Adrenal gland (tissue), 5 donors: ENCODE data around the gene EPS8L2.

Experiments used
- CTCF ChIP-seq, 6 experiments: fragments of 450-650 bp in 4 of 6; fragments of 200-600 bp in 2 of 6; sonication (generic) in 1 of 6; IDR thresholded peaks; 1 replicate in 5 of 6; 2 replicates in 1 of 6; pipeline versions ENCODE4 v1.5.1 to v1.8.0; 2016 to 2021; ENCODE audit warnings: antibody characterized with exemption in 6 of 6, mild to moderate bottlenecking in 2 of 6, moderate library complexity in 1 of 6
- POLR2A ChIP-seq, 2 donors: fragments of 450-650 bp; IDR thresholded peaks; one replicate each; pipeline ENCODE4 v1.6.1; 2017; ENCODE audit warnings: antibody characterized with exemption in 2 of 2, mild to moderate bottlenecking in 2 of 2, moderate library complexity in 1 of 2
- donor health status: DM: no; HTN: no; CAD: no.

DNA sequence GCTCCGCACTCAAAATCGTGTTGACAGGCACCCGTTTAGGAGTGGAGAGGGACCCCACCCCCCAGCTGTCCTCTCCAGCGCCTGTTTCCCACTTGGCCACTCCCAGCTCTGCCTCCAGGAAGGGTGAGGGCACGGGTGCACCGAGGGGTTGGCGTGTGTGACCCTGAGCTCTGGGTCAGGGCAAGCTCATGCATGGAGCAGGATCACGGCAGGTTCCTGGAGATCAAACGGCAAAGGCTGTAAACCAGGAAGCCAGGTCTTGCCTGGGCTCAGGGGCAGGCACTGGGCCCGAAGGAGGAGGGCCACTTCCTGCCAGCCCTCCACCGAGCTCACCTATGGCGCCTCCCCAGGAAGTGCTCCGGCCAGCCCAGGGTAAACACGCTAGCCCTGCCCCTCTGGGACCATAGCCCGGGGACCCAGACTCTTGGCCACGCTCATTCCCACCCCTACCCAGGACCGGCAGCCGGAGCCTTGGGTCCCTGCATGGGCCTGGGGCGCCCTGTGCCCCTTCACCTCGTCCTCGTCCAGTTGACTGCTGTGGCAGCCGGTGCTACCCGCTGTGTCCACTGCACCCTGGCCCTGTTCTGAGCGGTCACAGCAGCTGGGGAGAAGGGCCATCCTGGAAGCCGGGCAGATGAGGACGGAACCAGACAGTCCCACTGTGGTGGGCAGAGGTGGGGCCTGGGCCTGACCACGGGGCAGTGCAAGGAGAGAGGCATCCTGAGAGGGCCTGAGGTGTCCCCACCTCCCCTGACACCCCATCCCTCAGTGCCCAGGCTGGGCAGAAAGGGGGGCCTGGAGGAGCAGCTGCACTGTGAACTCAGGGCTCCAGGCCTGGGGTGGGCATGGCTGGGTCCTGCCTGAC lies 1.0 kb upstream of the EPS8L2 start:
- no peak for TF ChIP-seq CTCF (IDR thresholded peaks at IDR 0.05)
- TF ChIP-seq POLR2A (IDR thresholded peaks at IDR 0.05), result no peak
